Hindlimb muscle (tissue), 1 donor: ENCODE data around the gene H3-3A. TPM values are rescaled to one million over a fixed set of nuclear protein-coding genes. Genes with fewer than 3 reads are reported as not detected.

Source experiments
- DNase-seq: peaks from one replicate; pipeline ENCODE4 v3.0.0-alpha.2; 2013
- polyA plus RNA-seq: library from polyadenylated mRNA; unstranded; fragments of 120-200 nt; gene quantifications from one replicate; pipeline ENCODE4 v1.2.1, GENCODE V29; 2013; ENCODE audit not compliant: insufficient read length

Gene H3-3A
- polyA plus RNA-seq, result 589 TPM

GRCh38 chr1:226062558-226063223 is at the start of gene H3-3A:
Gene H3-3A (plus strand): TSS chr1:226062716. CDS start chr1:226064352, 1,636 bp downstream.
- DNase-seq, result peak; percentile 96

- DNase-seq, result no peak
These were observed 45.4 kb upstream of the H3-3A start for GRCh38 chr1:226017070-226017469.

GRCh38 chr1:226019572-226019971 is 42.9 kb upstream of the H3-3A start:
- DNase-seq, result no peak

GRCh38 chr1:226021401-226021800 is 41.1 kb upstream of the H3-3A start:
- DNase-seq, result no peak

GRCh38 chr1:226021801-226022200 is 40.7 kb upstream of the H3-3A start:
- DNase-seq, result no peak

GRCh38 chr1:226023735-226024134 is 38.8 kb upstream of the H3-3A start:
- DNase-seq, result no peak

GRCh38 chr1:226026833-226027232 is 35.7 kb upstream of the H3-3A start:
- DNase-seq, result no peak

GRCh38 chr1:226027538-226028217 is 34.8 kb upstream of the H3-3A start:
- no peak for DNase-seq

- no peak for DNase-seq
These were observed 33.4 kb upstream of the H3-3A start for GRCh38 chr1:226029093-226029496.

- DNase-seq, result no peak
These were observed 32.8 kb upstream of the H3-3A start for GRCh38 chr1:226029568-226030225.

- peak; percentile 19 for DNase-seq
These were observed 28.9 kb upstream of the H3-3A start for GRCh38 chr1:226033582-226033981.

- DNase-seq, result no peak
These were observed 28.5 kb upstream of the H3-3A start for GRCh38 chr1:226033991-226034390.

- peak; percentile 76 for DNase-seq
These were observed 28.0 kb upstream of the H3-3A start for GRCh38 chr1:226034482-226034881.

- DNase-seq, result no peak
These were observed 26.6 kb upstream of the H3-3A start for GRCh38 chr1:226035915-226036314.

- no peak for DNase-seq
These were observed 23.9 kb upstream of the H3-3A start for GRCh38 chr1:226038661-226039060.

GRCh38 chr1:226041419-226041818 is 21.1 kb upstream of the H3-3A start:
- DNase-seq, result no peak

GRCh38 chr1:226044514-226045101 is 17.9 kb upstream of the H3-3A start:
- DNase-seq, result no peak

GRCh38 chr1:226046240-226046639 is 16.3 kb upstream of the H3-3A start:
- DNase-seq, result no peak

- no peak for DNase-seq
These were observed 15.0 kb upstream of the H3-3A start for GRCh38 chr1:226047495-226047894.

- DNase-seq, result no peak
These were observed 13.6 kb upstream of the H3-3A start for GRCh38 chr1:226048886-226049285.

GRCh38 chr1:226050133-226050532 is 12.4 kb upstream of the H3-3A start:
- no peak for DNase-seq

- no peak for DNase-seq
These were observed 11.2 kb upstream of the H3-3A start for GRCh38 chr1:226051365-226051764.

GRCh38 chr1:226052061-226052460 is 10.5 kb upstream of the H3-3A start:
- no peak for DNase-seq
